GM18502 (cell line): ENCODE measurements around the gene CCDC85C.
"Not testable (repeated sequence)": the region's sequence is repeated elsewhere in the genome, so short reads cannot be mapped to it uniquely, and the experiment has no call there.

Experiments used
- ATAC-seq: cut with Tn5 transposase; IDR thresholded peaks from one replicate; pipeline ENCODE4 v1.9.1; 2021; ENCODE audit warnings: mild to moderate bottlenecking; ENCODE audit not compliant: unreplicated experiment, poor library complexity

The CCDC85C gene

GRCh38 chr14:99603471-99604277, at the start of gene CCDC85C:
Gene CCDC85C (minus strand): TSS chr14:99604207. CDS start chr14:99603959, 248 bp downstream.
- no peak for ATAC-seq

GRCh38 chr14:99651953-99652746, 48.1 kb upstream of the CCDC85C start:
- no peak for ATAC-seq

- ATAC-seq = no peak
These were observed 46.2 kb upstream of the CCDC85C start for GRCh38 chr14:99650189-99650588.

- ATAC-seq = no peak
These were observed 45.6 kb upstream of the CCDC85C start for GRCh38 chr14:99649643-99650042.

- no peak for ATAC-seq
These were observed 45.2 kb upstream of the CCDC85C start for GRCh38 chr14:99649219-99649618.

GRCh38 chr14:99648027-99648784, 44.2 kb upstream of the CCDC85C start:
- no peak for ATAC-seq

- no peak for ATAC-seq
These were observed 43.4 kb upstream of the CCDC85C start for GRCh38 chr14:99647411-99647810.

- ATAC-seq = no peak
These were observed 41.8 kb upstream of the CCDC85C start for GRCh38 chr14:99645545-99646505.

GRCh38 chr14:99644723-99645544, 40.9 kb upstream of the CCDC85C start, which contains the start of gene HHIPL1:
Gene HHIPL1 (plus strand): TSS chr14:99645129. CDS start chr14:99645208, 79 bp downstream.
- no peak for ATAC-seq

- no peak for ATAC-seq
These were observed 40.1 kb upstream of the CCDC85C start for GRCh38 chr14:99644035-99644587.

GRCh38 chr14:99643343-99643742, 39.3 kb upstream of the CCDC85C start:
- ATAC-seq = no peak

GRCh38 chr14:99642771-99643170, 38.8 kb upstream of the CCDC85C start:
- not testable (repeated sequence) for ATAC-seq

- no peak for ATAC-seq
These were observed 33.6 kb upstream of the CCDC85C start for GRCh38 chr14:99637624-99638023.

- ATAC-seq = no peak
These were observed 32.5 kb upstream of the CCDC85C start for GRCh38 chr14:99636487-99636886.

GRCh38 chr14:99635116-99635515, 31.1 kb upstream of the CCDC85C start:
- no peak for ATAC-seq

- ATAC-seq = no peak
These were observed 30.4 kb upstream of the CCDC85C start for GRCh38 chr14:99634443-99634842.

- ATAC-seq = no peak
These were observed 29.9 kb upstream of the CCDC85C start for GRCh38 chr14:99633918-99634317.

- no peak for ATAC-seq
These were observed 29.1 kb upstream of the CCDC85C start for GRCh38 chr14:99633141-99633540.
